ENCODE data around the gene SFTA2. TPM values are rescaled to one million over a fixed set of nuclear protein-coding genes. Genes with fewer than 3 reads are reported as not detected.

Gene SFTA2
- total RNA-seq, 2 experiments from 2014 or later, result not detected

DNA sequence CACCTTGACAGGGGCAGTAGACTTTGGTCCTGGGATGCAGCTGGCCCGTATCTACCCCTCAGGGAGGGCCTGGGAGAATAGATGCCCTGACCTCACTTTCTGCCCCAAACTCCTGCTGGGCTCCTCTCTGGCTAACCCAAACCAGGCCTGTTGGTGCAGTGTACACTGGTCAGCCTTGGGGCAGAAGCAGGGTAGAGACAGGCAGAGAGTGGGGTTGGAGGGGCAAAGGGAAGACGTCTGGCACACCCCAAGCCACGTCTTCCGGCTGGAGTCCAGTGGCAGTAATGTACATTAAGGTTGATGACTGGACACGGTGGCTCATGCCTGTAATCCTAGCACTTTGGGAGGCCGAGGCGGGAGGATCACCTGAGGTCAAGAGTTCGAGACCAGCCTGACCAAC is 38.3 kb downstream of the SFTA2 start:
- H3K4me1 Mint-ChIP-seq, result no peaks in the 10 kb centered on the region
- H3K27ac Mint-ChIP-seq, result no peak overlapping the region

DNA sequence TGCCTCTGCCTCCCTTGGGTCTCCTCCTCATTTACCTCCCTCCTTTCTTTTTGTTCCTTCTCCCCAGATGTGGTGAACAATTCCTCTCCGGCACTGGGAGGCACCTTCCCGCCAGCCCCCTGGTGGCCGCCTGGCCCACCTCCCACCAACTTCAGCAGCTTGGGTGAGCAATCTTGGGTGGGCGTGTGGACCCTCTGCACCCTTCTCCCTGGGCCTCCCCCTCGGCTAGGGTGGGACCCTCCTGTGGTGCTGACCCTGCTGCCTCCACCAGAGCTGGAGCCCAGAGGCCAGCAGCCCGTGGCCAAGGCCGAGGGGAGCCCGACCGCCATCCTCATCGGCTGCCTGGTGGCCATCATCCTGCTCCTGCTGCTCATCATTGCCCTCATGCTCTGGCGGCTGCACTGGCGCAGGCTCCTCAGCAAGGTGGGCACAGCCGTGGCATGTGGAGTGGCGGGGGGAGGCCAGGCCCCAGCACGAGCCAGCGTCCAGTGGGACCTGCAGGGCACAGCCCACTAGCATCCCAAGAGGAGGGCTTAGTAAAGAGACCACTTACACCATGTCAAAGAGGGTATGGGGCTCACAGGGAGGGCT is 38.9 kb downstream of the SFTA2 start:
- no peak overlapping the region for H3K4me3 Mint-ChIP-seq
- H3K9me3 Mint-ChIP-seq, result no peaks in the 10 kb centered on the region
- DNase-seq, result no peak
- H3K4me1 Mint-ChIP-seq, result no peaks in the 10 kb centered on the region
- no peaks in the 10 kb centered on the region for H3K27me3 Mint-ChIP-seq
- no peaks in the 10 kb centered on the region for H3K36me3 Mint-ChIP-seq
- no peak overlapping the region for H3K27ac Mint-ChIP-seq

More for the DNA sequence above, 38.3 kb downstream of the SFTA2 start:
- Mint-ChIP-seq H3K4me3 (no peak overlapping the region), H3K36me3 (peaks cover 2% of the 10 kb centered on the region), H3K27me3 (no peaks in the 10 kb centered on the region), H3K9me3 (no peaks in the 10 kb centered on the region)
- no peak for DNase-seq

DNA sequence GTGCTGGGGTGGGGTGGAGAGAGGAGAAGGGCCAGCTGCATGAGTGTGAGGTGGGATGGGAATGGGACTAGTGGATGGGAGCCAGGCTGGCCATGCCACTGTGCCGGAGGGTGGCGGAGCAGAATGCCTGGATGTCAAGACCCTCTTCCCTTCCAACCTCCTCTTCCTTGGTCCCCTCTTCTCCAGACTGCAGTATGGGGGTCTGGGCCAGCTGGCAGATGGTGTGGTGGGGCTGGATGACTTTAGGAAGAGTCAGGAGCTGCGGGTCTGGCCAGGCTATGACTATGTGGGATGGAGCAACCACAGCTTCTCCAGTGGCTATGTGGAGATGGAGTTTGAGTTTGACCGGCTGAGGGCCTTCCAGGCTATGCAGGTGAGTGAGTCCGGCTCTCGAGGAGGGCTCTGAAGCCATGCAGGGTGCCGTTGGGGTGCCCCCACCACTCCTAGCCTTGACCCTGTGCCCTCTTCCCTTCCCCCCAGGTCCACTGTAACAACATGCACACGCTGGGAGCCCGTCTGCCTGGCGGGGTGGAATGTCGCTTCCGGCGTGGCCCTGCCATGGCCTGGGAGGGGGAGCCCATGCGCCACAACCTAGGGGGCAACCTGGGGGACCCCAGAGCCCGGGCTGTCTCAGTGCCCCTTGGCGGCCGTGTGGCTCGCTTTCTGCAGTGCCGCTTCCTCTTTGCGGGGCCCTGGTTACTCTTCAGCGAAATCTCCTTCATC is 40.0 kb downstream of the SFTA2 start:
- H3K27ac Mint-ChIP-seq, result no peak overlapping the region
- no peaks in the 10 kb centered on the region for H3K36me3 Mint-ChIP-seq
- no peaks in the 10 kb centered on the region for H3K27me3 Mint-ChIP-seq

DNA sequence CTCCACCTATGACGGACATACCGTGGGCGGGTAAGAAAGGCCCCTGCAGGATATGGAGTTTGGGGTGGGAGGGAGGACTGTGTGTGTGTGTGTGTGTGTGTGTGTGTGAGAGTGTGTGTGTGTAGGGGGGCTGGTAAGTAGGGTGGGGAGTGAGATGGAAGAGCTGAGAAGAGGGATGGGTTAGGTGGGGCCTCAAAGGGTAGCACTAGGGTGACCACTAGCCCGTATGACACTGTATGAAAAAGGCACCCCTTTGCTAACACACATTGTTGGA is 40.6 kb downstream of the SFTA2 start:
- Mint-ChIP-seq H3K36me3 (no peaks in the 10 kb centered on the region), H3K4me1 (peaks cover 6% of the 10 kb centered on the region), H3K27ac (no peak overlapping the region), H3K9me3 (no peaks in the 10 kb centered on the region), H3K27me3 (no peaks in the 10 kb centered on the region), H3K4me3 (no peak overlapping the region)
- no peak for DNase-seq

More for the DNA sequence above, 40.0 kb downstream of the SFTA2 start:
- Mint-ChIP-seq H3K4me1 (peaks cover under 1% of the 10 kb centered on the region), H3K4me3 (no peak overlapping the region), H3K9me3 (no peaks in the 10 kb centered on the region)
- DNase-seq, result no peak

DNA sequence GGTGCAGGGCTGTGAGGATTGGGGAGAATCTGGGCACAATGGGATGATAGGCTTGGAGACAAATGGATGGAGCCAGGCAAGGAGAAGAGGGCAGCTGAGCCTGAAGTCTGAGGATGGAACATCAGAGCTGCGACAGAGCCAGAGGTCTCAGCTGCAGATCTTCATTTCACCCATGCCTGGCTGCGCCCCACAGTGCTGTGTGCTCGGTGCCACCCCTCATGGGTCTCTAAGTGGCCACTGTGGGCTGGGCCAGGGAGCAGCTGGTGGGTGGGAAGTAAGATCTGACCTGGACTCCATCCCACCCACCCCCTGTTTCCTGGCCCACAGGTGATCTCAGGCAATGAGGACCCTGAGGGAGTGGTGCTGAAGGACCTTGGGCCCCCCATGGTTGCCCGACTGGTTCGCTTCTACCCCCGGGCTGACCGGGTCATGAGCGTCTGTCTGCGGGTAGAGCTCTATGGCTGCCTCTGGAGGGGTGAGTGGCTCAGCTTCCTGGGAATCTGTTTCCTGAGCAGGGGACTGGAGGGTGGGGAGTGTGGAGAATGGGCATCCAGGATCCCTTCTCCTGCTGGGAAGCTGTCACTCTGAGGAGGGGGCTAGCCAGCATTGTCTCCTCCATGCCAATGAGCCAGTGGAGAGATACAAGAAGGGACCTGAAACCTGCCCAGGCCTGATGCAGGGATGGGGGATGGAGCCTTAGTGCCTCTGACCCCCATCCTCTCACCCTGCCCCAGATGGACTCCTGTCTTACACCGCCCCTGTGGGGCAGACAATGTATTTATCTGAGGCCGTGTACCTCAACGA is 41.1 kb downstream of the SFTA2 start:
- Mint-ChIP-seq H3K4me1 (peaks cover 12% of the 10 kb centered on the region), H3K36me3 (no peaks in the 10 kb centered on the region), H3K9me3 (no peaks in the 10 kb centered on the region), H3K27me3 (no peaks in the 10 kb centered on the region), H3K4me3 (no peak overlapping the region), H3K27ac (no peak overlapping the region)
- no peak for DNase-seq

DNA sequence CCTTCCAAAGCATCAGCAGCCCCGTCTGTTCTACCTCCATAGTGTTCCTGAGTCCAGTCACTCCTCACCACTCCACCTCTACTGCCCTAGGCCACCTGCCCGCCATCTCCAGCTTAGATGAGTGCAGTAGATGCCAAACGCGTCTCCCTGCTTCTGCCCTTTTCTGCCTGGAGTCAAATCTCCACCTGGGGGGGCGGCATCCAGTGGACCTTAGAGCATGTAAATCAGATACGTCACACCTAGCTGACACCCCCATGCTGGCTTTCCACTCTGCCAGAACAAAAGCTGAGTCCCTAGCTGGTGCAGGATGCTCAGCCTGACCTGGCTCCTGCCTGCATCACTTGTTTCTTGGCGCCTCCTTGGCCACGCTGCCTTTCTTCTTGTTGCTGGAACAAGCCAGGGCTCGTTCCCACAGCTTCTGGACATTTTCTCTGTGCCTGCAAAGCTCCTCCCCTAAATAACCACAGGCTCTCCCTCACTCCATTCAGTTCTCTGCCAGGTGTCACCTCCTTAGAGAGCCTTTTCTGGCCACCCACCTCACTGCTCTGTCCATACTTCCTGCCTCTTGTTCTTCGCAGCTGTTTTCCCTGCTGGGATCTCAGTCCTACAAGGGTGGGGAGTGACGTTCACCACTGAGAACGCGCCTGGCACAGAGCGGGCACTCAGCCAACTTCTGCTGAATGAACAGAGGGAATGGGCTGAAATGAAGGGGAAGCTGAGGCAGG is 41.9 kb downstream of the SFTA2 start:
- no peak overlapping the region for H3K4me3 Mint-ChIP-seq
- no peaks in the 10 kb centered on the region for H3K9me3 Mint-ChIP-seq
- no peak overlapping the region for H3K27ac Mint-ChIP-seq
- no peak for DNase-seq
- peaks cover 19% of the 10 kb centered on the region for H3K4me1 Mint-ChIP-seq
- no peaks in the 10 kb centered on the region for H3K36me3 Mint-ChIP-seq
- H3K27me3 Mint-ChIP-seq, result no peaks in the 10 kb centered on the region

DNA sequence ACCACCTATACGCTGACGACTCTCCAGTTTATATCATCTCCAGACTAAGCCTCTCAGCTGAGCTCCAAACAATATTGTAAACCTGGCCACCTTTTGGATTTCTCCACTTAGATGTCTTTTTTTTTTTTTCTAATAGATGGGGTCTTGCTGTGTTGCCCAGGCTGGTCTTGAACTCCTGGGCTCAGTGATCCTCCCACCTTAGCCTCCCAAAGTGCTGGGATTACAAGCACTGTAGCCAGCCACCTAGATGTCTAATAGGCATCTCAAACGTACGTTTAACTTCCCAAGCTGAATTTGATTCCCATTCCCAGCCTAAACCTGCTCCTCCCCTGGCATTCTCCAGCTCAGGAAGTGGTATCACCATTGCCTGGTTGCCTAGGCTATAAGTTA is 42.5 kb downstream of the SFTA2 start:
- no peaks in the 10 kb centered on the region for H3K27me3 Mint-ChIP-seq
- no peaks in the 10 kb centered on the region for H3K36me3 Mint-ChIP-seq
- DNase-seq, result no peak
- H3K27ac Mint-ChIP-seq, result no peak overlapping the region
- peaks cover 23% of the 10 kb centered on the region for H3K4me1 Mint-ChIP-seq
- no peaks in the 10 kb centered on the region for H3K9me3 Mint-ChIP-seq
- H3K4me3 Mint-ChIP-seq, result no peak overlapping the region

DNA sequence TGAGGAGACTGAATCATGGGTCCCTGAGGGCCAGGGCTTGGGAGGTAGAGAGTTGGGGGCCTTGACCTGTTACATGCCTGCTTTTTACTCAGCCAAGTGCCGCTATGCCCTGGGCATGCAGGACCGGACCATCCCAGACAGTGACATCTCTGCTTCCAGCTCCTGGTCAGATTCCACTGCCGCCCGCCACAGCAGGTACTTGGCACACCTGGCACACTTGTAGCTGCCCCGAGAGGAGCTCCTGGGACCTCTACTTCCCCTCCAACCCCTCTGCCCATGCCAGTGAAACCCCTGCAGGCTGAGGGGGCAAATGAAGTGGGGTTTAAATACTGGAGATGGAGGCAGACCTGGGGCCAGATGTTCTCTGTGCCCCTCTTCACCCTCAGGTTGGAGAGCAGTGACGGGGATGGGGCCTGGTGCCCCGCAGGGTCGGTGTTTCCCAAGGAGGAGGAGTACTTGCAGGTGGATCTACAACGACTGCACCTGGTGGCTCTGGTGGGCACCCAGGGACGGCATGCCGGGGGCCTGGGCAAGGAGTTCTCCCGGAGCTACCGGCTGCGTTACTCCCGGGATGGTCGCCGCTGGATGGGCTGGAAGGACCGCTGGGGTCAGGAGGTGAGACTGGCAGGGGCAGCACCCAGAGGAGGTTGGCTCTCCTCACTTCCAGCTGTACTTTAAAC is 43.0 kb downstream of the SFTA2 start:
- Mint-ChIP-seq H3K36me3 (no peaks in the 10 kb centered on the region), H3K27ac (no peak overlapping the region)

DNA sequence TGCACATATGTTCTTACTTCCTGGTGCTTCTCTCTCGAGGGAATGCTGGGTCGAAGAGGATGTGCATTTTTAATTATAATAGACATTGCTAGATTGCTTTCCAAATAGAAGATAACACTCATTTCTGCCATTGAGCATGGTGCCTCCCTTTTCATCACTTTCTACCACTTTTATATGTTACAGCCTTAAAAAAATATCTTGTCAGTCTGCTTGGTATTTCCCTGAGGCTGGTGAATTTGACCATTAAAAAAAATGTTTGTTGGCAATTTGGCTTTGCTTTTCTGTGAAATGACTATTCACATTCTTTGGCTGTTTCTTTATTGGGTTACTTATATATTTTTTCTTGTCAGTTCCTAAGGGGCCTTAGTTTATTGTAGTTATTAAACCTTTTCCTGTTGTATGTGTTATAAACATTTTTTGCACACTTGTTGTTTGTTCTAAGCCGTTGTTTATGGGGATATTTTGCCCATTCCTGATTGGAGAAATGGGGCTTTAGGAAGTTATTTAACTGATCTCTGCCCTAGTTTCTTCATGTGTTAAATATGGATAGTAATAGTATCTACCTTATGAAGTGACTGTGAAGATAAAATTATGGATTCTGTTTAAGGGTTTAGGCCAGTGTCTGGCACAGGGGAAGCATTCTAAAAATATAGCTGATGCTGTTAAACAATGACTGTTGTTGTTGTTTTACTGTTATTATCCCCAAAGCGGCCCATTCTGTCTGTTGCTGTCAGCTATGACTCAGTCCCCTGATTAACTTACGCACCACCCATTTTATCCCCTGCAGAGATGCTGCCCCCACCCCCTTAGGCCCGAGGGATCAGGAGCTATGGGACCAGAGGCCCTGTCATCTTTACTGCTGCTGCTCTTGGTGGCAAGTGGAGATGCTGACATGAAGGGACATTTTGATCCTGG is 43.8 kb downstream of the SFTA2 start:
- no peak overlapping the region for H3K27ac Mint-ChIP-seq
- peaks cover 30% of the 10 kb centered on the region for H3K4me1 Mint-ChIP-seq
- H3K36me3 Mint-ChIP-seq, result no peaks in the 10 kb centered on the region
- no peak for DNase-seq
- H3K9me3 Mint-ChIP-seq, result no peaks in the 10 kb centered on the region
- no peaks in the 10 kb centered on the region for H3K27me3 Mint-ChIP-seq
- H3K4me3 Mint-ChIP-seq, result no peak overlapping the region

More for the DNA sequence above, 43.0 kb downstream of the SFTA2 start:
- no peaks in the 10 kb centered on the region for H3K27me3 Mint-ChIP-seq
- H3K4me1 Mint-ChIP-seq, result peaks cover 23% of the 10 kb centered on the region
- no peak overlapping the region for H3K4me3 Mint-ChIP-seq
- DNase-seq, result no peak
- H3K9me3 Mint-ChIP-seq, result no peaks in the 10 kb centered on the region

DNA sequence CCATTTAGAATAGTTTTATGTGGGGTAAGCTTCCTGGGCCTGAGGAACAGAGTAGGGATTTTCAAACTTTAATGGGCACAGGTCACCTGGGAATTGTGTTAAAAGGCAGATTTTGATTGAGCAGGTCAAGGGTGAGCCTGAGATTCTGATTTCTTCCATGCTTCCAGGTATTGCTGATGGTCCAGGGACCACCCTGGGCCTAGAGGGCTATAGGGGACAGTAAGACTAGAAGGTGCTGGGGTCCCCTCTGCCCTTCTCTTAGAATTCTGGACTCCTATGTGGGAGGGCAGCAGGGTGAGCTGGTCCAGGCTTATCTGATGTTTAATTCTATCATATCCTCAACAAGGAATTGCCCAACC is 45.1 kb downstream of the SFTA2 start:
- H3K9me3 Mint-ChIP-seq, result no peaks in the 10 kb centered on the region
- peaks cover 34% of the 10 kb centered on the region for H3K4me1 Mint-ChIP-seq
- no peak for DNase-seq
- H3K4me3 Mint-ChIP-seq, result no peak overlapping the region
- H3K27ac Mint-ChIP-seq, result no peak overlapping the region
- H3K36me3 Mint-ChIP-seq, result no peaks in the 10 kb centered on the region
- H3K27me3 Mint-ChIP-seq, result no peaks in the 10 kb centered on the region

DNA sequence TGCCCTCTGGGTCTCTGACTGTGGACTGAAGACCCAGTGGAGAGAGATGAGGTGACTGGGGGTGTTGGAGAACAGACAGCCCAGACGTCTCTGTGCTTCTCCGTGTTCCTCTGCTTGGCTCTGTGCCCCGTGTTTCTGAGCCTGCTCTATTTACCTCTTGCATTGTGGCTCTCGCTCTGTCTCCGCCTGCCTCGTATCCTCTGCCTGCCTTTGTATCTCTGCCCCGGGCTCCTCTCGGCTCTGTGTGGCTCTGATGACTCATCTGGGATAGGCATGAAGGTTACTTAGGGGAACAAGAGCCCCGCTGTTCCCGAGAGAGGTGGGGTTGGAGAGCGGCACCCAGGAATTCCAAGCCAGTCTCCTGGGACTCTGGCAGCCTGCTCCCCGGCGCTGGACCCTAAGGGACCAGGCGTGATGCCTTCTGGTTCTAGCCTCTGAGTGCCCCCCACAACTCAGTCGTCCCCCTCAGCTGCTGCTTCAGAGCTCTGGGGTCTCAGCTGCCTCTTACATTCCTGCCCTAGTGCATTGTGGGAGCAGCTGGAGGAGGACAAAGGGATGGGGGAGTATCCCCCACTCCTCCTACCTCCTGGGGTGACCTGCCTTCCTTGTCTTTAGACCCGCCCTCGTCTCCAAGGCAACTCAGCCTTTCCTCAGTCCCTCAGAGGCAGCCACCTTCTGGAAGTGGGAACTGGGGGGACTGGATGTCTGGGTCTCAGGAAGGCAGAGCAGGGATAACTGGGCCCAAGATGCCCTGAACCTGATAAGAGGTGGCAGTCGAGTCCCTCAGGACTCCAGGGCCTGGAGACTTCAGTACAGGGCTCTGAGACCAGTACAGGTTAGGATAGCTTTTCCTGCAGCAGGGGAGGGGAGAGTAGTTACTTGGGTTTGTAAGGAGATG is 45.7 kb downstream of the SFTA2 start:
- no peaks in the 10 kb centered on the region for H3K9me3 Mint-ChIP-seq
- no peaks in the 10 kb centered on the region for H3K27me3 Mint-ChIP-seq
- peaks cover 34% of the 10 kb centered on the region for H3K4me1 Mint-ChIP-seq
- H3K36me3 Mint-ChIP-seq, result no peaks in the 10 kb centered on the region
- peak overlapping the region; percentile 44 for H3K27ac Mint-ChIP-seq
- no peak for DNase-seq
- peak overlapping the region; percentile 77 for H3K4me3 Mint-ChIP-seq

DNA sequence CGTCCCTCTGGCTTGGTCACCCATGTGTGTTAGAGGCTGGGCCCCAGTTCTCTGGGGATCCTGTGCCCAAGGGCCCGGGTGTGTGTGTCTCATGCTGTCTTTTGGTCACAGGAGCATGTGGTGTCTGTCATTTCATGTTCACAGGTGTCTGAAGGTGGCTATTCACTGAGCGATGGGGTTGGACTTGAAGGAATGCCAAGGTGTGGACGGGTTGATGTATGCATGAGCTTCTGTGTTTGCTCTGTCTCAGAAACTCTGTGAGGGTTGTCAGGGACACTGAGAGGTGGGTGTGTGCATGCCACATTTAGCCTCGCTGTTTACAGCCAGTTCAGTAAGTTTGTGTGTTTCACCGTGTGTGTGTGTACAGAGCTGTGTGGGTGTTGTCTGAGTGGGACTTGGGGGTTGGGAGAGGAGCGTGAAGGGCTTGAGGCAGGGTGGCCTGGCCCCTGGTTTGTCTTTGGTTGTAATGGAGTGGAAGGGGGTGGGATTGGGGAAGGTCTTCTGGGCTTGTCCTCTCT is 46.4 kb downstream of the SFTA2 start:
- H3K4me1 Mint-ChIP-seq, result peaks cover 34% of the 10 kb centered on the region
- DNase-seq, result no peak
- no peaks in the 10 kb centered on the region for H3K9me3 Mint-ChIP-seq

More for the DNA sequence above, 46.4 kb downstream of the SFTA2 start:
- Mint-ChIP-seq H3K36me3 (no peaks in the 10 kb centered on the region), H3K4me3 (peak overlapping the region; percentile 77), H3K27me3 (no peaks in the 10 kb centered on the region), H3K27ac (no peak overlapping the region)
